Articular chondrocyte of knee joint (primary cell): Measurements from ENCODE around the gene BAHD1. TPM values are rescaled to one million over a fixed set of nuclear protein-coding genes. Genes with fewer than 3 reads are reported as not detected.

Experiments used
- total RNA-seq: library from RNA; depleted of rRNA; stranded (reverse); fragments of >200 nt; gene quantifications from 2 replicates; pipeline ENCODE4 v1.2.3, GENCODE V29; 2012

BAHD1 gene
- total RNA-seq = 5.7 and 8.1 TPM in 2 replicates

GRCh38 chr15:40440743-40441564, at the start of gene BAHD1:
BAHD1 (plus strand) TSS chr15:40440953; CDS start chr15:40458465, 17,512 bp downstream.

GRCh38 chr15:40405501-40406381, 35.0 kb upstream of the BAHD1 start, which contains the start of gene IVD:
IVD (plus strand) TSS chr15:40405795; CDS start chr15:40405828, 33 bp downstream.

DNA sequence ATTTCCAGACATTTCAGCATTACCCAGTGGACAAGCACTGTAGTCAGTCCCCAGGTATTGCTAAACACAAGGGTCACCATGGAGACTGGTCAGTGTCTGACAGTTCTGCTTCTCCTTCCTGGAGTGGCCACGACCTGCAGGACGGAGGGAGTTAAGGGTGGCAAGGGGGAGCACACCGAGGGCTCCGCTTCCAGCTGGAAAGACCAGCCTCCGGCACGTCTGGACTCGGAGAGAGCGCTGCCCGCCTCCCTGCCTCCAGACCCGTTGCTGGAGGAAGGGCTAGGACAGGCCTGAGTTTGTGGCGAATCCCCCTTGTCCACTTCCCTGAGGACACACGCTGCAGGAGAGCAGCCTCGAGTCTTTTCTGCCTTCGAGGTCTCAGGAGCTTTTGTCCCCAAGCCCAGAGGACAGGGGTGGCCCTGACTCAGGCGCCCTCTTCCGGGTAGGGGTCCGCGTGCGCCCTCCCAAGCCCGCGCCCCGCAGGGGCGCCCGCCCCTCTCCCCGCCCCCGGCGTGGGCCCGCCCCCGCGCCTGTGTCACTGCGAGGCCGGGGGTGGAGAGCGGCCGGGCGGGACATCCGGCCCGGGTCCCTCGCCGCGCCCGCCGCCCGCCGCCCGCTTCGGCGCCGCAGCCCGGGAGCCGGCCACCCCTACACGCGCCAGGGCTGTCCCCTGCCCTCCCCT, 29.8 kb downstream of the BAHD1 start, which contains the start of gene CHST14:
CHST14 (plus strand) TSS at position 562 of the 682 bp plus-strand sequence. CDS start 230 bp downstream, outside the sequence.

Other genes starting within 250 kb of the BAHD1 start
- not detected in 2 replicates for gene PAK6, start 201.9 kb upstream of the BAHD1 start, total RNA-seq
- not detected in 2 replicates for gene ANKRD63, start 157.9 kb upstream of the BAHD1 start, total RNA-seq
- not detected in 2 replicates for gene PLCB2, start 133.0 kb upstream of the BAHD1 start, total RNA-seq
- gene INAFM2, start 117.3 kb upstream of the BAHD1 start, total RNA-seq = 6.1 and 6.7 TPM in 2 replicates
- 8.5 and 12.5 TPM in 2 replicates for gene CCDC9B, start 100.0 kb upstream of the BAHD1 start, total RNA-seq
- gene PHGR1, start 89.9 kb upstream of the BAHD1 start, total RNA-seq = not detected in 2 replicates
- gene DISP2, start 82.7 kb upstream of the BAHD1 start, total RNA-seq = 0.11 and 0.13 TPM in 2 replicates
- gene KNSTRN, start 58.2 kb upstream of the BAHD1 start, total RNA-seq = 32.6 and 32.7 TPM in 2 replicates
- 33.5 and 35.7 TPM in 2 replicates for gene IVD, start 35.2 kb upstream of the BAHD1 start, total RNA-seq
- gene CHST14, start 30.0 kb downstream of the BAHD1 start, total RNA-seq = 13.3 and 15.8 TPM in 2 replicates
- 27.7 and 28.1 TPM in 2 replicates for gene CCDC32, start 124.1 kb downstream of the BAHD1 start, total RNA-seq
- gene RPUSD2, start 128.3 kb downstream of the BAHD1 start, total RNA-seq = 8.2 and 8.6 TPM in 2 replicates
- gene KNL1, start 153.3 kb downstream of the BAHD1 start, total RNA-seq = 15.5 and 23.8 TPM in 2 replicates